Kidney (tissue), 14 donors: ENCODE data around the gene GRAMD2B. TPM values are rescaled to one million over a fixed set of nuclear protein-coding genes. Genes with fewer than 3 reads are reported as not detected.
A peak's percentile ranks its signal among the peaks of the same experiment; 100 is the strongest.

Source experiments
- DNase-seq, 5 donors: peaks; one replicate each; pipeline ENCODE4 v3.0.0-alpha.2; 2013 to 2020
- FAIRE-seq: peaks from 2 replicates; lab custom pipeline; 2012; peaks lifted over from hg19 to GRCh38; lab: Jason Lieb, UNC
- H3K27ac ChIP-seq, 2 donors: one replicate each; pipeline ENCODE4 v1.7.0; 2013; ENCODE audit warnings: low read depth in 2 of 2, low read length in 2 of 2, inconsistent platforms in 1 of 2
- H3K27me3 ChIP-seq: one replicate; pipeline ENCODE4 v1.7.1; 2013; ENCODE audit warnings: low read length, inconsistent platforms; ENCODE audit not compliant: control insufficient read depth, insufficient read depth
- H3K36me3 ChIP-seq, 3 donors: one replicate each; pipeline versions ENCODE4 v1.7.0 to v1.7.1; 2013; ENCODE audit warnings: low read length in 3 of 3, control low read depth in 1 of 3, inconsistent platforms in 1 of 3; ENCODE audit not compliant: insufficient read depth in 3 of 3, control insufficient read depth in 2 of 3
- H3K4me1 ChIP-seq, 3 donors: one replicate each; pipeline versions ENCODE4 v1.7.0 to v1.7.1; 2013; ENCODE audit warnings: low read length in 3 of 3, inconsistent platforms in 1 of 3, low read depth in 1 of 3; ENCODE audit not compliant: control insufficient read depth in 2 of 3, insufficient read depth in 2 of 3
- H3K4me3 ChIP-seq, 3 donors: one replicate each; pipeline versions ENCODE4 v1.7.0 to v1.8.1; 2013; ENCODE audit warnings: low read length in 3 of 3, control low read depth in 1 of 3, inconsistent platforms in 1 of 3
- H3K9ac ChIP-seq, 3 donors: one replicate each; pipeline versions ENCODE4 v1.7.0 to v1.7.1; 2013; ENCODE audit warnings: low read length in 3 of 3, control low read depth in 1 of 3, inconsistent platforms in 1 of 3
- H3K9me3 ChIP-seq, 3 donors: one replicate each; pipeline versions ENCODE4 v1.7.0 to v1.7.1; 2013; ENCODE audit warnings: low read length in 3 of 3, control low read depth in 1 of 3, inconsistent platforms in 1 of 3; ENCODE audit not compliant: control insufficient read depth in 2 of 3, insufficient read depth in 1 of 3
- CTCF ChIP-seq: IDR thresholded peaks from 3 replicates; pipeline ENCODE4 v1.5.1; 2012; ENCODE audit warnings: mild to moderate bottlenecking, moderate library complexity, borderline replicate concordance; ENCODE audit not compliant: insufficient read depth; ENCODE audit errors: extremely low read depth
- intact Hi-C: fragments of 100-400 bp; cut with DNase I; formaldehyde crosslinking; loops from one replicate; pipeline ENCODE4 v1.11.1; 2022
- polyA plus RNA-seq: library from polyadenylated mRNA; stranded (reverse); fragments of 350-450 nt; fragmentation: Illumina TruSeq; extraction: RNeasy Lipid Tissue Mini Kit (QIAGEN cat#74804); gene quantifications from one replicate; pipeline ENCODE4 v1.2.3, GENCODE V29; 2014; ENCODE audit warnings: low read depth, low replicate concordance; ENCODE audit not compliant: insufficient read depth
- total RNA-seq: library from RNA; stranded (reverse); fragmentation: NEBNext Ultra II Directional; extraction: Animal tissue kit (Norgen Biotek cat#: 25700); gene quantifications from one replicate; pipeline ENCODE4 v1.2.1, GENCODE V29; 2021
- donor health status: control.
- donor health status: control.
- donor health status: control.
- donor health status: control.
- donor health status: control.
- donor health status: DM: yes; HTN: yes; CAD: no.
- donor health status: Normal renal cell carcinoma (clear cell type).

GRAMD2B gene
- total and polyA plus RNA-seq, 2 donors from 2014 or later = 18.4 to 38.5 TPM

GRCh38 chr5:126477294-126478117 is 54.3 kb downstream of the GRAMD2B start:
- Histone ChIP-seq H3K27me3 (no peaks in the 10 kb centered on the region), H3K9me3 (no peaks in the 10 kb centered on the region), H3K4me1 (peaks cover 0 to 12% (median 6%) of the 10 kb centered on the region in 3 donors), H3K27ac (peak overlapping the region; percentile 47 to 81), H3K36me3 (peaks cover 6 to 38% (median 18%) of the 10 kb centered on the region in 3 donors), H3K4me3 (peak overlapping the region in 1 of 3 donors; percentile 22), H3K9ac (peak overlapping the region in 1 of 3 donors; percentile 57)
- DNase-seq = peak in 1 of 5 donors; percentile 49
- intact Hi-C loops = no loop called here
- no peak for TF ChIP-seq CTCF
- peak; percentile 23 for FAIRE-seq

- DNase-seq = no peak
- intact Hi-C loops = loop anchor here (10.0 kb wide), 1 partner anchor 45 kb away; no protein-coding TSS in a partner anchor
- Histone ChIP-seq H3K27ac (peak overlapping the region in 1 of 2 donors; percentile 26), H3K9ac (no peak overlapping the region), H3K9me3 (no peaks in the 10 kb centered on the region), H3K4me1 (peaks cover 0 to 6% (median 2%) of the 10 kb centered on the region in 3 donors), H3K4me3 (no peak overlapping the region), H3K36me3 (peaks cover under 1 to 29% (median 11%) of the 10 kb centered on the region in 3 donors), H3K27me3 (no peaks in the 10 kb centered on the region)
- no peak for TF ChIP-seq CTCF
- no peak for FAIRE-seq
Observed at GRCh38 chr5:126479810-126480209, 56.6 kb downstream of the GRAMD2B start.

GRCh38 chr5:126480824-126481223 is 57.6 kb downstream of the GRAMD2B start:
- Histone ChIP-seq H3K36me3 (peaks cover 2 to 36% (median 18%) of the 10 kb centered on the region in 3 donors), H3K27me3 (no peaks in the 10 kb centered on the region)
- TF ChIP-seq CTCF = no peak

More at GRCh38 chr5:126480824-126481223, 57.6 kb downstream of the GRAMD2B start:
- Histone ChIP-seq H3K9me3 (no peaks in the 10 kb centered on the region), H3K9ac (no peak overlapping the region), H3K27ac (no peak overlapping the region), H3K4me3 (no peak overlapping the region), H3K4me1 (peaks cover 0 to 6% (median 2%) of the 10 kb centered on the region in 3 donors)
- DNase-seq (no peak), FAIRE-seq (no peak)
- intact Hi-C loops = loop anchor here (10.0 kb wide), 1 partner anchor 46 kb away; no protein-coding TSS in a partner anchor
